Measurements from ENCODE around the gene LMO7. TPM values are rescaled to one million over a fixed set of nuclear protein-coding genes. Genes with fewer than 3 reads are reported as not detected.

LMO7 gene
- total RNA-seq, 4 donors from 2014 or later = 7.3 to 11.9 (median 8.9) TPM

- TF ChIP-seq CTCF (IDR thresholded peaks at IDR 0.05; ENCODE audit: low read depth) = no peak
These were observed 9.0 kb downstream of the LMO7 start for GRCh38 chr13:75645141-75645540.

- no peak for TF ChIP-seq CTCF (IDR thresholded peaks at IDR 0.05; ENCODE audit: low read depth)
These were observed 11.1 kb downstream of the LMO7 start for GRCh38 chr13:75647126-75647784.

GRCh38 chr13:75648446-75648845, 12.3 kb downstream of the LMO7 start:
- TF ChIP-seq CTCF (IDR thresholded peaks at IDR 0.05; ENCODE audit: low read depth) = no peak

GRCh38 chr13:75651013-75651412, 14.9 kb downstream of the LMO7 start:
- no peak for TF ChIP-seq CTCF (IDR thresholded peaks at IDR 0.05; ENCODE audit: low read depth)

GRCh38 chr13:75652726-75653125, 16.6 kb downstream of the LMO7 start:
- no peak for TF ChIP-seq CTCF (IDR thresholded peaks at IDR 0.05; ENCODE audit: low read depth)

- TF ChIP-seq CTCF (IDR thresholded peaks at IDR 0.05; ENCODE audit: low read depth) = no peak
These were observed 20.4 kb downstream of the LMO7 start for GRCh38 chr13:75656425-75656989.

- no peak for TF ChIP-seq CTCF (IDR thresholded peaks at IDR 0.05; ENCODE audit: low read depth)
These were observed 21.0 kb downstream of the LMO7 start for GRCh38 chr13:75657111-75657510.
